Endothelial cell of umbilical vein (primary cell): ENCODE measurements around the gene TENM4.

ENCODE experiments used
- CTCF ChIP-seq, 2 donors: IDR thresholded peaks; 1 replicate in 1 of 2; 2 replicates in 1 of 2; pipeline ENCODE4 v1.5.1; 2011; ENCODE audit warnings: low read length in 2 of 2, mild to moderate bottlenecking in 2 of 2, moderate library complexity in 2 of 2, control low read depth in 1 of 2, inconsistent platforms in 1 of 2, low read depth in 1 of 2; ENCODE audit not compliant: insufficient read depth in 1 of 2; ENCODE audit errors: extremely low read depth in 1 of 2
- POLR2AphosphoS5 ChIP-seq: IDR thresholded peaks from 2 replicates; pipeline ENCODE4 v1.6.1; 2012; ENCODE audit warnings: low read depth, mild to moderate bottlenecking, control low read depth, low read length, moderate library complexity; ENCODE audit not compliant: insufficient read depth

DNA sequence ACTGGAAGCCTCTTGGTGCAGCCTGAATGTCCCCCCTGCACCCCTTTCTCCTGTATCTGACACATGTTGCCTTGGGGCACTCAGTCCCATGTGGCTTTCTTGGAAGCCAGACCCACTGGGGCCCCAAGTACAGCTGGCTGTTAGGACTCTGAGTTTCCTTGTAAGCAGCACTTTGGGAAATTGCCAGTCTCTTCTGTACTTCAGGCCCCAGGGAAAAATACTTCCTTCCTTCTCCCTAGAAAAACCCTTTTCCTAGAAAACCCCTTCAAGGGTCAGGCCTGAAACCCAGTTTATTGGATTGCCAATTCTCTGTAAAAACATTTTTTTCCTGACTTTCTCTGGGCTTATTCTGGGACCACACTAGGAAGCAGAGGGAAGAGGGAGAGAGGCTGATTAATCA lies 360.3 kb downstream of the TENM4 start:
- no peak for TF ChIP-seq CTCF (IDR thresholded peaks at IDR 0.05; ENCODE audit: extremely low read depth in 1 of 2, insufficient read depth in 1 of 2, low read depth in 1 of 2, low read length in 2 of 2)
- TF ChIP-seq POLR2AphosphoS5, result no peak
